Measurements from ENCODE around the gene NFATC1. TPM values are rescaled to one million over a fixed set of nuclear protein-coding genes. Genes with fewer than 3 reads are reported as not detected.

NFATC1 gene
- polyA plus RNA-seq, 1 donor = 12.8 TPM

DNA sequence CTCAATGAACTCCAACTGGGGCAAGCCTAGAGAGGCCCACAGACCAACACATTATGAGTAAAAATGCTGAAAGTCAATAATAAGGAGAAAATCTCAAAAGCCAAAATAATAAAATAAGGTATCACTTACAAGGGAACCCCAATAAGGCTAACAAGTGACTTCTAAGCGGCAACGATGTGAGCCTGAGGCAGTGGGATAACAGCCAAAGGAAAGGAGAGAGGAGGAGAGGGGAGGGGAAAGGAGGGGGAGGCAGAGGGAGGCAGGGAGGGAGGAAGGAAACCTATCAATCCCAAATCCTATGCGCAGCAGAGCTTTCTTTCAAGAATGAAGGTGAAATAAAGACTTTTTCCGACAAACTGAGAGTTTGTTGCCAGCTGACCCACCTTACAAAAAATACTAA, 6.0 kb upstream of the NFATC1 start:
- DNase-seq = no peak

DNA sequence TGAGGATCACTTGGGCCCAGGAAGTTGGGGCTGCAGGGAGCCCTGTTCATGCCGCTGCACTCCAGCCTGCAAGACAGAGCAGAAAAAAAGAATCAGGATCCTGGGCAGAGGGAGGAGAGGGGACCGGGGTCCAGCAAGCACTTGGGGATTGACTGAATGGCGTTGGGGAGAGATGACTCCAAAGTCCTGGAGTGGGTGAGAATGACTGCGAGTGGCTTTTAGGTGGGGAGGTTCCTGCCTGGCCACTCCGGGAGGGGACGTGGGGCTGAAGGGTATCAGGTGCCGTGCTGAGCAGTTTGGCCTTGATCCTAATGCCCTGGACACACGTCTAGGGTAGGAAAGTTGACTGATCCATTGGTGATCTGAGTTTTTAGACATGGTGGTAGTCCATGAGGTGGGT, 3.5 kb upstream of the NFATC1 start:
- no peak for DNase-seq

DNA sequence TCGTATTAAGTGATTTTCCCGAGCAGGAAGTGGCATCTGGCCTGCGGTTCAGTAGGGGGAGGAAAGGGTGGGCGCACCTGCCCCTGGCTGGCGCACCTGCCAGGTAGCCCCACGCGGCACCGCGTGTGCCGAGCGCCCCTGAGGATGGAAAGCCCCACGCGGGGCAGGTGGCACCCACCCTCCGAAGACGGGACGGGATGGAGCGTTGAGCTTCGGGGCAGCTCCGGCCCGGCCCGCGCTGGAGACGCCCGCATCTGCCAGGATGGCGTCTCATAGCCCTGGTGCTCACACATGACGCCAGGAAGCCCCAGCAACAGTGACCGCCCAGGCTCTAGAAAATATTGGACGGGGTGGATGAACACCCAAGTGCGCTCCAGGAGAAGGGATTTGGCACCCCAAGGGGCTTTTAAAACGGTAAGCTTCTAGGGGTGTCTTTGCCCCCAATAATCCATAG, 2.5 kb upstream of the NFATC1 start:
- DNase-seq = no peak

DNA sequence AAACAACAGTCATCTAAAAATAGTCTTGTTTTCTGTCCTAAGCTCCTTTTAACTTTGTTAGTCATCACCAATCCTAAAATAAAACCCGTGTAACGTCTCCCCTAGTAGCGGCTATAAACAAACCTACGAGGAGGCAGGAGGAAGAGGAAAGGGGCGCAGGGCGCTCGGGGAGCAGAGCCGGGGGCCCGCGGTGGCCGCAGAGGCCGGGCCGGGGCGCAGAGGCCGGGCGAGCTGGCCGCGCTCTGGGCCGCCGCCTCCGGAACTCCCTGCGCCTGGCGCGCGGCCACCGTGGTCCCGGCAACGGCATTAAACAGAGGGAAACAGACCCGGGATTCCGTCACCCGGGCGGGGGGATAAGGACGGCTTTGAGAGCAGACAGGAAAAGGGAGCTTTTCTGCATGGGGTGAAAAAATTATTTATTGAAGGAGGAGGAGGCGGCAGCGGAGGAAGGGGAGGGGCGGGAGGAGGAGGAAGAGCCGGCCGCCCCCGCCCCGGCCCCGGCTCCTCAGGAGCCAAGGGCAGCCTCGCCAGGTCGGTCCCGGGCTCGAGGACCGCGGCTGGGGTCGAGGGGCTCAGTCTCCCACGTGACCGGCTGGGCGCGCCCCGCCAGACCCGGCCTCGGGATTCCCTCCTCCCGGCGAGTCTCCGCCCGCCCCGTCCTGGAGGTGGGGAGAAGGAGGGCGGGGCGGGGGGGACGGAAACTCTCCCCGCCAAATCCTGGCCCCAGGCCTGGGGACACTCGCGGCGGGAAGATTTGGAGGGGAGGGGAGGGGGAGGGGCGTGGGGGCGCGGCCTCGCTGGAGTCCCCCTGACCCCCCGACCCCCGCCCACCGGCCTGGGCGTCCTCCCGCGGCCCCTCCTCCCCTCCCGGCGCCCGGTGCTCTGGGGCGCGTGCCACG, 1.8 kb upstream of the NFATC1 start:
- DNase-seq = peak; percentile 96

DNA sequence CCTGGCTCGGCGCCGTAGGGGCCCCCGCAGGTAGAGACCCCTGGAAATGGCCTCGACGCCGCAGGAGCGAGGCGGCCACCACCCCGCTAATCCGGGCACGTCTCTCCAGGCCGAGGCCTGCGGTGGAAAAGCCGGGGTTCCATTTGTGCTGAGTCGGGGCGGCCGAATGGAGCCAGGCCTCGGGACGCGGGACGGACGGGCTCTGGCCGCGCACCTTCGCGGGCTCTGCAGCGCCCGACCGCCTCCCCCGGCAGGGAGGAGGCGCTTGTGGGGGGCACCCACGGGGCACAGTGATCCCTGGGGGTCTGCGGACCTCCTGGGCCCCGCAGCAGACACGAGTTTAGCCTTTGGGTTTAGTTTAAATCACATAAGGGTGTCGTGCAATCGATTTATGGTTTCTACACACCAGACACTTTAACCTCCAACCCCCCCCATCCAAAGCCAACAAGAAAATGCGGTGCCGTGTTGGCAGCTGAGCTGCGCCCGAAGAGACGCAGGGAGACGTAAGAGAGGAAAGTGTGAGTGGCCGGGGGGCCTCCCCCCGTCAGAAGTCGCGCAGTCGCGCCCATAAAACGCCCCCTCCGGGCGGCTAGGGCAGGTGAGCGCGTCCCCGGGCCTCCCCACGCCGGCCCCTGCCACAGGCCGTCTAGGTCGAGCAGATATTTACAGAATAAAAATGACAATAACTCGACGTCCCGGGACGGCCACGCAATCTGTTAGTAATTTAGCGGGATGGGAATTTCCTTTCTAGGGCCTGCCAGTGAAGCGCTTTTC, 1.0 kb upstream of the NFATC1 start:
- DNase-seq = peak; percentile 90

DNA sequence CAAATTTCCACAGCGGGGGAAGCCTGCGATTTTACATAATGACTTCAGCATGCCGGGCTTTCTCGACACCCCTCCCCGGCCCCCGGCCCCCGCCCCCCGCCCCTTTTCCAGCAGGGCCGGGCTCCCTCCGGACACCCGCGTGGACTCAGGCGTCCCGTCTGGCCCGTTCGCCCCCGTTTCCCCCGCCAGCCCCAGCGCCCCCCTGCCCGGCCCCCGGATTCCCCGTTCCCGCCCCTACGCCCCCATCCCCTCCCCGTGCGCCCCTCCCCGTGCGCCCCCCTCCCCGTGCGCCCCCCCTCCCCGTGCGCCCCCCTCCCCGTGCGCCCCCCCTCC, 456 bp upstream of the NFATC1 start:
- no peak for DNase-seq

DNA sequence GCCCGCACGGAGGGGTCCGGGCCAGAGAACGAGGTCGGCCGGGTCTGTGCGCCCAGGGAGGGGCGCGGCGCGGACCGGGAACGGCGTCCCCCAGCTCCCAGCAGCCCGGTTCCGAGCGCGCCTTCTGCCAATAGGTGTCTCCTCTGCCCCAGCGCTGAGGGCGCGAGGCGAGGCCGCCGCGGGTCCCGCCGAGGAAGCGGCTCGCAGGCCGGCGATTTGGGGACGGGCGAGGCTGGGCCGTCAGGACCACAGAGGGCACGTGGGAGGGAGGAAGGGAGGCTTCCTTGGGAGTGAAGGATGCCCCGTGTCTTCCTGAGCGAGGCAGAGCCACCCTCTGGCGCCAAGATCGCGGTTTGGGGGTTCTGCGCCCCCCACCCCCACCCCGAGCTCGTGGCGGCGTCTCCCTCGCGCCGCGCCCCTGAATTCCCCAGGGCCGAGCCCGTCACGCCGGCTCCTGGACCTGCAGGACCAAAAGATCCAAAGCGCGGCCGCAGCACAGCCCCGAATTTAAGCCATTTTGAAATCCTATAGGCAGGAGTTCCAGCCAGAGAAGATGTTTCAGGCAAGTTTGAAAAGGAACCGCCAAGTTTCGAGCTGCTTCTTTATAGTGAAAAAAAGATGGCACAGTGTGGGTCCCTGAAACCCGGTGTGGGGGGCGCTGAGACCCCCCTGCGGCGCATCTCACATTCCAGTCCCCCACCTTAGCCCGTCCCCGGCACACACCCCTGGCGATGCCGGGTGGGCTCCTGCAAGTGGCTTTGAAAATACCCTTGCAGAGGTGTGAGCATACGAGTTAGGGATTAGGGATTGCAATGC, 909 bp downstream of the NFATC1 start:
- no peak for DNase-seq

DNA sequence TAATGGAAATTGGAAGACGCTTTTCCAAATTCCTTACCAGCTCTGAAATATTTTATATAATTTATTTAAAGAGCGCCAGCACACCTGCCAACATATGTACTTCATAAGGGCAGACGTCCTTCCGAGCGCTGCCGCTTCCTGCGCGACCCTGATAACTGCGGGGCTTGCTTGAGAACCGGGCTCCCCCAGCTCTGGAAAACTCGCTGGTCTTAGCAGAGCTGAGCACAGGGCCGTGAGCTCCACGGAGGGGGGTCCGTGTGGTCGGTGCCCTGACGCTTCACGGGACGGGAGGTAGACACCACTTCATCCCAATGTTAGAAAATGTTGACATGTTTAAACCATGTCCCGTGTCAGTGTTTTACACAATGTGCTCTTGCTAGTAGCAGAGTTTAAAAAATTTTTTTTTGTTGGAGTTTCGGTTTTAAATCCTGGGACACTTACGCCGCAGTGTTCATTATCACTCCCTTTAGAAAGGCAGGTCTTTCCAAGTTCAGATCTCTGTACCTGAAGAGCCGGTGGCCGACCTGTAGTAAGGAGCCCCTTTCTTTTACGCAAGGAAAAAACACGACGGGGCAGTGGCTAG, 1.6 kb downstream of the NFATC1 start:
- no peak for DNase-seq

DNA sequence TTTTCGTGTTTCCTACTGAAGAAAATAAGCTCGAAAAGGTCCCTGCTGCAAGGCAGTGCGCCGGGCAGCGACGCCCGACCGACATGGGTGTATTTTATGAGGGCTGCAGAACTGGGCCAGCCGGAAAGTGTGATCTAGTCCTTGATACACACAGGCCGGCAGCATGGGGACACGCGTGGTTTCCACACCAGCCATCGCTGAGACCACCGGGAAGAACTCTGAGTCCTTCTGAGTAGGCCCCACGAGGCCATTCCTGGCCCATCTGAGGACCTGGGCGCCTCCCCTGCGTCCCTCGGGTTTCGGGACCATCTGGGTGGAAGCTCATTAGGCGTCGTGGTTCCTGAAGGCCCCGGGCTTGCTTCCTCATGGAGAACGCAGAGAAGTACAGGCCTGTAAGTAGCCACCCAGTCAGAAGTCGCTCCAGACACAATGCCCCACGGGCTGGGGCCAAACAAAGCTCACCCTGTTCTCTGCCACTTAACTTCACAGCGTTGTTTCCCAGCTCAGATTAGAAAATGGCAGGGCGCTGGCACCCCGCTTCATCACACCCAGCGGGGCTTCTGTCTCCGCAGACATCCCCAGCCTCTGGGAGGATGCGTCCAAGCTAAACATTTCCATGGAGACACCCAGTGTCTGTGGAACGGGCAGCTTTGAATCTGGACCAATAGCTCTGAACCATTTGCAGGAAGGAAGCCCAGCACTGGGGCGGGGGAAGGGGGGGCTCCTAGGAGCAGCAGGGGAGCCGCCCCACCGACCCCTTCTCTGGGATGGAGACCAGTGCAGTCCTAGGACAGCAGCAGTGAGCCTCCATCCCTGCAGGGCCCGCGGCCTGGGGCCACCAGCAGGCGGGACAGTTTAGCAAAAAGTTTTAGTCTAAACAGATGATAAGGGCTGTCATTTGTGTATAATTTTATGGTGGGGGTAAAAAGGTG, 2.4 kb downstream of the NFATC1 start:
- DNase-seq = no peak

DNA sequence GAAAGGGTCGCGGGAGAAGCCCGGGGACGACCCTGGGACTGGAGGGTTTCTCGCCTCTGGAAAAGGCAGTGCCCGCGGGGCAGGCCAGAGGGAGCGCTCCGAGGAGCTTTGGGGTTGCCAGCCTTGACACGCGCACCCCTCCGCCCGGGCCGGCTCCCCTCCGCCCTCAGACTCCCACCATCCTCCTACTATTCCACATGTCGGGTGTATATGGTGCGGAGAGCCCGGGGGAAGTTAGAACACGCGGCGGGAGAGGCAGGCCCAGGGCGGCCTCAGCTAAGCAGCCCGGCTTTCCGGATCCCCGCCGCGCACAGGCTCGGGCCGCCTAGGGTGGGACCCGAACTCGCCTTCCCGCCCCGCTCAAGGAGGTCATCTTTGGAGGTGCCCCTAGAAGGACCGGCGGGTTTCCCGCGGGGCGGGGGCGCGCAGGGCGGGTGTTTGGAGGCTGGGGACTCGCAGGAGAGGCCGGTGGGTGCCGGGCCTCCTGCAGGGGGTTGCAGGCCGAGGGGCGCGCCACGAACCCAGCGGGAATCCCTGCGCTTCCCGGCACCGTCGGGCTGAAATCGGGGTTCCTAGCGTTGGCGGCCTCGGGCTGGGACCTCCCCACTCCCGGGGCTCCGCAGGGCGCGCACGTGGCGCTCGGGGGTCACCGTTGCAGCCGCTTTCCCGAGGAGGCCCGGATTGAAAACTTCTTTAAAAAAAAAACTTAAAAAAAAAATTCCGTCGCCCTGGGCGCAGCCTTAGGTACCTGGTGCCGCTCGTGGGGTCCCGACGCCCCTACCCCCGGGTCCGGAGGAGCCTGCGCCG, 3.7 kb downstream of the NFATC1 start:
- no peak for DNase-seq

DNA sequence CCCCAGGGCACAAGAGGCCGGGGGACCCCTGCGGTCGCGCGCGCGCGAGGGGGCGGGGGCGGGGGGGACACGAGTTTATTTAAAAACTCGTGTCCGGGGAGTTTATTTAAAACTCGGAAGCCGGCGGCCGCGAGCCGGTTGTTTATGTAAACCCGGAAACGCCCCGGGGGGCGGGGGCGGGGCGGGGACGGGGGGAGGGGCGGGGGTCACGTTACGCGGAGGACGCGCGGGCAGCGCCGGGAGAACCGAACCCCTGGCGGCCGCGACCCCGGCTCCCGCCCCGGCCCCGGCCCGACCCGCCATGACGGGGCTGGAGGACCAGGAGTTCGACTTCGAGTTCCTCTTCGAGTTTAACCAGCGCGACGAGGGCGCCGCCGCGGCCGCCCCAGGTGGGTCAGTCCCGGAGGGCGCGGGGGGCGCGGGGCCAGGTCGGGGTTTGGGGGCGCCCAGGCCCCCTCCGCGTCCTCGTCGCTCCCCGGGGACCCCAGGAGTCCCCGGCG, 4.4 kb downstream of the NFATC1 start:
- no peak for DNase-seq

DNA sequence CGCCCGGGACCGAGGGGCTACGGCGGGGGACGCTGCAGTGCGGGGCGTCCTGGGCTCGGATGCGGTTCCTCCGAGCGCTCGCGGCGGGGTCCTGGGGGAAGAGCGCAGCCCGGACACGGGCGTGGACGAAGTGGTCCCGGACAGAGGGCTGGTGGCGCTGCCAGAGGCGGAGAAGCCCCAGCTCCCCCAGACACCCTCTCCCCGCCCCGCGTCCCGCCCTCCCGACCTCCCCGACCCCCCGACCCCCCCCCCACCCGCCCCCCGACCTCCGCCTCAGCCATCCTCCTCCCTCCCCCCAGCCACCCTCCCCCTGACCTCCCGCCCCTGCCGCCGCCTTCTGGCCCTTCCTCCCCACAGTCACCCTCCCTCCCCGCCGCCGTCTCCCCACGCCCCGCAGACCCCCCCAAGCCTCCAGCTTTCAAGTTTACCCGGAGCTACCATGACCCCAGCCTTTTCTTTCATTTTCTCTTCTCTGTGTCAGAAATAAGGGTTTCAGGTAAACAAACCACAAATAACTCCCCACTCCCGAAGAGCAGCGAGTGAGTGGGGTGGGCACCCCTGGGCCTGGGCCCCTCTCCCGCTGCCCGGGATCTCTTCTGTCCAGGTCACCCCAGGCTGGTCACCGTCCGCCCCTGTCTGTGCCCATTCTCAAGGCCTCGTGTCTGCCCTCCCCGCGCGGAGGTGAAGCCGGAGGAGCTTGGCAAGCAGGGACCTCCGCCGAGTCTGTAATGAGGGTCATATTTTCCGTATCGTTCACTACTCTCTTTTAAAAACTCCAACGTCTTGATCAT, 5.1 kb downstream of the NFATC1 start:
- DNase-seq = peak; percentile 66

DNA sequence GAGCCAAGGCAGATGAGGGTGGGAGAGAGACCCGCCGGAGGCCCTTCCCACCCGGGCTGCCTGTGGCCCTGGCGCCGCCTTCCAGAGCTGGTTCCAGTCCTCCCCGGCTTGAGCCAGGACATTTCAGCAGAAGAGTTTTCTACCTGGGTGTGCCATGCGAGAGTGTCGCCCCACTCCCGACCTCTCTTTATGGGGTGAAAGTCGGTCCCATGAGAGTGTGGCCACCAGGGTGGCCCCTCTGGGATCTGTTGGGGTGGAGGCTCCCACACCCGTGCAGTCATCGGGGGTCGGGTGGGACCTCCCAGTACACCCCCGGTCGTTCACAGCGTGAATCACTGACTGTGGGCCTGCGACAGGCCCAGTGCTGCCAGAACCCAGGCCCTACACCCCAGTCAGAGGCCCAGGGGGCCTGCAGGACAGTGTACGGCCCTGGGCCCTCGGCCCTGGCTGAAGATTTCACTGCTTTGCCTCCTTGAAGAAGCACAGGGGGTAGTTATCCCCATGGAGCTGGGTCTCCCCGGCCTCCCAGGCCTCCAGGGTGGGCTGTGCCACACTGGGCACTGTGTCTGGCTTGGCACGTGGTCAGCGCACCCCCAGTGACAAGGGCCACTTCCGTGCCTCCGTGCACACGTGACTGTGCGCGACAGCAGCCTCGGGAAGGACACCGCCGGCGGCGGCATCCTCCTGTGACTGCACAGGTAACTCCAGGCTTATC, 5.9 kb downstream of the NFATC1 start:
- DNase-seq = no peak

DNA sequence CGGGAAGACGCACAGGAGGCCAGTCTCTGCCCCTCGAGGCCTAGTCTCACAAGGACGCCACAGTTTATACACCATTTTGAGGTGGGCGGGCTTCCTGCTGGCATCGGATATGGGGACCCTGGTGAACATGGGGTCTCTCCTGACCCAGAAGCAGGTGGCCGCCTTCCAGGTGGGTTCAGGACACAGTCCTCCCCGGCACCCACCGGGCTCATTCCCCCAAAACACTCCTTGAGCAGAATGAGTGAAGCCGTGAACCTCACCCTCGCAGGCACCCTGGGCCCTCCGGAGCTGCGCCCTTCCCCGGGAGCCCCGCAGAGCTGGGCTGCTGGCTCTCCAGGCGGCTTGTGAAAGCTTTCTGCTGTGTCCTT, 6.5 kb downstream of the NFATC1 start:
- no peak for DNase-seq

DNA sequence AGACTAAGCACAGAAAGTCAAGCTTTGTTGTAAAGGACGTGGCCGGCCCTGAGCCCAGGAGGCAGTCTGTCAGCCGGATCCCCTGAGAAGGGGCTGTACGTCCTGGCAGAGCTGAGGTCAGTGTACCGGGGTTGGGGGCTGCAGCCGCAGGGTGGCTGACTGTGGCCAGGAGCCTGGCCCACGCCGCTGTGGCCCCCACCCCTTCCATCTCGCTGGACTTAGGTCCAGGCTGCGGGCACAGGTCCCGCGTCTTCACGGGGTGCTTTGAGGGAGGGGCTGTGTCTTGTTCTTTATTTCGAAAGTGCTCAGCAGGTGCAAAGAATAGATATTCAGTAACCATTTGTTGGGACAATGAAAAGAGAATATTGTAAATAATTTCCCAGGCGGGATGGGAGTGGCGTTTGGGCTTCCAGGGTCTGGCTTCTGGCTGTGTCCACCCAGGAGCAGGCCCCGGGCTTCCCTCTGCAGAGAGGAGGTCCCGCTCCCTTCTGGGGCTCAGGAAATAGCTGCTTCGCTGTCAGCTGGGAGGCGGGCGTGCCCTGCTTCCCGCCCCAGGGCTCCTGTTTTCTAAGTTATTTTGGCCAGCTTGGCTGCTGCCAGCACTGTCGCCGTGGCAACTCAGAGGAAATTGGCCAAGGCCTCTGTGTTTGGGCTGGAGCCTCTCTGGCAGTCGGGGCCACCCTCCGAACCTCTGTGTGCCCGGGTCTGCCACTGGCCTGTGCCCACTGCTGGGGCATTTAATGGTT, 7.4 kb downstream of the NFATC1 start:
- peak; percentile 69 for DNase-seq

DNA sequence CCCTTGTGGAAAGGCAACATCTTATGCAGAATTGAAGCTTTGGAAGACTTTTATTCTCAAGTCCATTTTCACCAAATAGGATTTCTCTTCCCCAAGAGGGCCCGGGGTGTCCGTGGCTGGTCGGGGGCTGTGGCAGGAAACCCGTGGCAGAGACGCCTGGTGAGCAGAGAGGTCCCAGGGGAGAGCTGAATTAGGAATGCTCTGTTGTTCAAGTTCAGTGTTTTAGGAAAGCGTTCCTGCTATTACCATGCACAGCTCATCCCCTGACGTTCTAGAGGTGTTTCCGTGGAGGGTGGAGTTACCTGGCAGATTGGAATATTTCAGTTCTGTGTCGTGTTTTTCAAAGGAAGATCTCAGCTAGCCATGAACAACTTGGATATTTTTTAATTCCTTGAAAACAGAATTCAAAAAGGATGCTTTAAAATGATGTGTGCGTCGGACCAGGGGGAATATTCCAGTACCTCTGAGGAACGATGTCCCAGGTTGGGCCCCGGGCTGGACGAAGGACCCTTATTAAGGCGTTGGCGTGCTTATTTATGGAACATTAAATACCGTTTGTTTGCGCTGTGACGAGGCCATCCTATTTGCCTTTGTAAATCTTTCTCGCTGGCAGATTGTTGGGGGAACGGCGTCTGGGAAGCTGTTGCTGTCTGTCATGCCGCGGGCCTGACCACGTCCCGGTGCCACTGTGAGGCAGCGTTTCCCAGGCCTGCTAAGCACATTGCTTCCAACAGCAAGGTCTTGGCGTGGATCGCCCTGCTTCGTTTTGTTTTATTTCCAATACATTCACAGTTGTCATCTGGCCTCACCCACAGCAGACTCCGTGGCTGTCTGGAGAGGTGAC, 8.2 kb downstream of the NFATC1 start:
- DNase-seq = no peak

DNA sequence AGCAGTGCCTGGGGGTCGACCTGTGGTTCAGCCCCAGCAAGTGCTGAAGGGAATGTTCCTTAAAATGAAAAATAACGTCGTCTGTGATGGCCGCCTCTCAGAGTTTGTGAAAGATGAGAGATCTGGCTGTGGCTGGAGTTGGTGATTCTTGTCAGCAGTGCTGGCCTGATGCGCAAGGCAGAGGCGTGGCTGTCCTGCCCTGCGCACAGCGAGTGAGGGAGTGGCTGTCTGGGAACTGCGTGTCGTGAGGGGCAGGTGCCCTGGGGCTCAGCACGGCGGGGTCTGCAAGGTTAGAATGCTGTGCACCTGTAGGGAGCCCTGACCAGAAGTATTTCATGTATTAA, 8.8 kb downstream of the NFATC1 start:
- DNase-seq = no peak

All from hindlimb muscle (tissue), 1 donor.